Measurements from ENCODE around the gene JAKMIP3.

The JAKMIP3 gene

GRCh38 chr10:132021504-132022143, 44.1 kb upstream of the JAKMIP3 start:
- Histone ChIP-seq H4K20me1 (ENCODE audit: insufficient read depth, low read length) (no peaks in the 10 kb centered on the region), H2AFZ (ENCODE audit: low read depth, low read length) (no peak overlapping the region), H3K4me2 (ENCODE audit: insufficient read depth, low read length) (no peak overlapping the region), H3K36me3 (ENCODE audit: insufficient read depth, low read length) (no peaks in the 10 kb centered on the region), H3K4me1 (ENCODE audit: insufficient read depth, low read length) (no peaks in the 10 kb centered on the region), H3K9ac (ENCODE audit: low read depth, low read length) (no peak overlapping the region), H3K27ac (ENCODE audit: low read length) (no peak overlapping the region), H3K9me3 (ENCODE audit: insufficient read depth, low read length, severe bottlenecking) (no peaks in the 10 kb centered on the region), H3K4me3 (ENCODE audit: low read depth in 1 of 2, low read length in 2 of 2) (no peak overlapping the region), H3K27me3 (ENCODE audit: insufficient read depth, low read length, poor library complexity) (no peaks in the 10 kb centered on the region), H3K79me2 (ENCODE audit: insufficient read depth, low read length) (no peaks in the 10 kb centered on the region)
- ATAC-seq (ENCODE audit: insufficient read depth, low read depth) (no peak), DNase-seq (no peak)
- TF ChIP-seq EZH2 (IDR thresholded peaks at IDR 0.05; ENCODE audit: borderline replicate concordance, low read depth, low read length, severe bottlenecking) = no peak

GRCh38 chr10:132022241-132022640, 43.5 kb upstream of the JAKMIP3 start:
- Histone ChIP-seq H3K9ac (ENCODE audit: low read depth, low read length) (no peak overlapping the region), H3K79me2 (ENCODE audit: insufficient read depth, low read length) (no peaks in the 10 kb centered on the region), H3K4me1 (ENCODE audit: insufficient read depth, low read length) (no peaks in the 10 kb centered on the region), H3K4me2 (ENCODE audit: insufficient read depth, low read length) (no peak overlapping the region), H3K9me3 (ENCODE audit: insufficient read depth, low read length, severe bottlenecking) (no peaks in the 10 kb centered on the region), H3K27me3 (ENCODE audit: insufficient read depth, low read length, poor library complexity) (no peaks in the 10 kb centered on the region), H3K27ac (ENCODE audit: low read length) (no peak overlapping the region), H2AFZ (ENCODE audit: low read depth, low read length) (no peak overlapping the region), H4K20me1 (ENCODE audit: insufficient read depth, low read length) (no peaks in the 10 kb centered on the region), H3K4me3 (ENCODE audit: low read depth in 1 of 2, low read length in 2 of 2) (no peak overlapping the region), H3K36me3 (ENCODE audit: insufficient read depth, low read length) (no peaks in the 10 kb centered on the region)
- no peak for DNase-seq
- ATAC-seq (ENCODE audit: insufficient read depth, low read depth) = no peak
- TF ChIP-seq CTCF (IDR thresholded peaks at IDR 0.05; ENCODE audit: borderline replicate concordance, extremely low read depth, low read length, poor library complexity, severe bottlenecking) = no peak
- TF ChIP-seq EZH2 (IDR thresholded peaks at IDR 0.05; ENCODE audit: borderline replicate concordance, low read depth, low read length, severe bottlenecking) = no peak

GRCh38 chr10:132023092-132023811, 42.5 kb upstream of the JAKMIP3 start:
- H4K20me1 ChIP-seq (ENCODE audit: insufficient read depth, low read length) = no peaks in the 10 kb centered on the region
- TF ChIP-seq EZH2 (IDR thresholded peaks at IDR 0.05; ENCODE audit: borderline replicate concordance, low read depth, low read length, severe bottlenecking) = no peak
- TF ChIP-seq CTCF (IDR thresholded peaks at IDR 0.05; ENCODE audit: borderline replicate concordance, extremely low read depth, low read length, poor library complexity, severe bottlenecking) = peak; percentile 57
- H3K27me3 ChIP-seq (ENCODE audit: insufficient read depth, low read length, poor library complexity) = no peaks in the 10 kb centered on the region
- no peak overlapping the region for H3K9ac ChIP-seq (ENCODE audit: low read depth, low read length)
- no peaks in the 10 kb centered on the region for H3K79me2 ChIP-seq (ENCODE audit: insufficient read depth, low read length)
- DNase-seq (peak; percentile 31), ATAC-seq (ENCODE audit: insufficient read depth, low read depth) (0 out of 3 replicates have a peak, but pooled peaks have one; percentile 37)
- H2AFZ ChIP-seq (ENCODE audit: low read depth, low read length) = no peak overlapping the region
- H3K27ac ChIP-seq (ENCODE audit: low read length) = no peak overlapping the region
- no peak overlapping the region for H3K4me2 ChIP-seq (ENCODE audit: insufficient read depth, low read length)
- no peaks in the 10 kb centered on the region for H3K9me3 ChIP-seq (ENCODE audit: insufficient read depth, low read length, severe bottlenecking)
- no peak overlapping the region for H3K4me3 ChIP-seq (ENCODE audit: low read depth in 1 of 2, low read length in 2 of 2)
- no peaks in the 10 kb centered on the region for H3K36me3 ChIP-seq (ENCODE audit: insufficient read depth, low read length)
- H3K4me1 ChIP-seq (ENCODE audit: insufficient read depth, low read length) = no peaks in the 10 kb centered on the region

- no peak overlapping the region for H3K4me2 ChIP-seq (ENCODE audit: insufficient read depth, low read length)
- no peaks in the 10 kb centered on the region for H3K9me3 ChIP-seq (ENCODE audit: insufficient read depth, low read length, severe bottlenecking)
- no peak overlapping the region for H3K9ac ChIP-seq (ENCODE audit: low read depth, low read length)
- ATAC-seq (ENCODE audit: insufficient read depth, low read depth) (no peak), DNase-seq (no peak)
- H3K4me1 ChIP-seq (ENCODE audit: insufficient read depth, low read length) = no peaks in the 10 kb centered on the region
- no peak overlapping the region for H2AFZ ChIP-seq (ENCODE audit: low read depth, low read length)
- no peak for TF ChIP-seq CTCF (IDR thresholded peaks at IDR 0.05; ENCODE audit: borderline replicate concordance, extremely low read depth, low read length, poor library complexity, severe bottlenecking)
- no peaks in the 10 kb centered on the region for H4K20me1 ChIP-seq (ENCODE audit: insufficient read depth, low read length)
- H3K79me2 ChIP-seq (ENCODE audit: insufficient read depth, low read length) = no peaks in the 10 kb centered on the region
- no peaks in the 10 kb centered on the region for H3K36me3 ChIP-seq (ENCODE audit: insufficient read depth, low read length)
- no peak overlapping the region for H3K4me3 ChIP-seq (ENCODE audit: low read depth in 1 of 2, low read length in 2 of 2)
- no peaks in the 10 kb centered on the region for H3K27me3 ChIP-seq (ENCODE audit: insufficient read depth, low read length, poor library complexity)
- no peak overlapping the region for H3K27ac ChIP-seq (ENCODE audit: low read length)
Measured at GRCh38 chr10:132027423-132027983, 38.2 kb upstream of the JAKMIP3 start.
